Measurements from ENCODE around the gene IL18BP. TPM values are rescaled to one million over a fixed set of nuclear protein-coding genes. Genes with fewer than 3 reads are reported as not detected.

The IL18BP gene
- total RNA-seq, 1 donor from 2014 or later = 20.9 TPM

DNA sequence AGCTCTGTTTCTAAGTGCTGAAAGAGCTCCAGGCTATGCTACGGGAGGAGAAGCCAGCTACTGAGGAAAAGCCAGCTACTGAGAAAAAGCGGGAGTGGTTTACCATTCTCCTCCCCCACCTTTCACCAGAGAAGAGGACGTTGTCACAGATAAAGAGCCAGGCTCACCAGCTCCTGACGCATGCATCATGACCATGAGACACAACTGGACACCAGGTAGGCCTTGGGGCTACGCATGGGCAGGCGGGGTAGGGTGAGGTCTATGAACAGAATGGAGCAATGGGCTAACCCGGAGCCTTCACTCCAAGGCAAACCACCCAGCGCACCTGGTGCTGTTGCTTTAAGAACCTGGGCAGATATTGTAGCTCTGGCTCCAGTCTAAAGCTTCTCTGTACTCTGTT is 1.1 kb downstream of the IL18BP start:
- DNase-seq (ENCODE audit: low spot score in 2 of 2, unreplicated experiment in 2 of 2) = no peak
- Mint-ChIP-seq H3K27me3 (ENCODE audit: low read depth) (no peaks in the 10 kb centered on the region), H3K9me3 (no peaks in the 10 kb centered on the region), H3K4me1 (peaks cover 15% of the 10 kb centered on the region), H3K27ac (peak overlapping the region; percentile 40), H3K4me3 (no peak overlapping the region), H3K36me3 (peaks cover 12% of the 10 kb centered on the region)
- TF ChIP-seq, protein P1, sequence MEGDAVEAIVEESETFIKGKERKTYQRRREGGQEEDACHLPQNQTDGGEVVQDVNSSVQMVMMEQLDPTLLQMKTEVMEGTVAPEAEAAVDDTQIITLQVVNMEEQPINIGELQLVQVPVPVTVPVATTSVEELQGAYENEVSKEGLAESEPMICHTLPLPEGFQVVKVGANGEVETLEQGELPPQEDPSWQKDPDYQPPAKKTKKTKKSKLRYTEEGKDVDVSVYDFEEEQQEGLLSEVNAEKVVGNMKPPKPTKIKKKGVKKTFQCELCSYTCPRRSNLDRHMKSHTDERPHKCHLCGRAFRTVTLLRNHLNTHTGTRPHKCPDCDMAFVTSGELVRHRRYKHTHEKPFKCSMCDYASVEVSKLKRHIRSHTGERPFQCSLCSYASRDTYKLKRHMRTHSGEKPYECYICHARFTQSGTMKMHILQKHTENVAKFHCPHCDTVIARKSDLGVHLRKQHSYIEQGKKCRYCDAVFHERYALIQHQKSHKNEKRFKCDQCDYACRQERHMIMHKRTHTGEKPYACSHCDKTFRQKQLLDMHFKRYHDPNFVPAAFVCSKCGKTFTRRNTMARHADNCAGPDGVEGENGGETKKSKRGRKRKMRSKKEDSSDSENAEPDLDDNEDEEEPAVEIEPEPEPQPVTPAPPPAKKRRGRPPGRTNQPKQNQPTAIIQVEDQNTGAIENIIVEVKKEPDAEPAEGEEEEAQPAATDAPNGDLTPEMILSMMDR (IDR thresholded peaks at IDR 0.05; ENCODE audit: unreplicated experiment) = no peak

GRCh38 chr11:72000202-72000867 is 1.6 kb downstream of the IL18BP start:
- Mint-ChIP-seq H3K36me3 (peaks cover 12% of the 10 kb centered on the region), H3K4me1 (peaks cover 15% of the 10 kb centered on the region), H3K27me3 (ENCODE audit: low read depth) (no peaks in the 10 kb centered on the region), H3K9me3 (no peaks in the 10 kb centered on the region), H3K4me3 (no peak overlapping the region), H3K27ac (no peak overlapping the region)
- TF ChIP-seq, protein P1 (IDR thresholded peaks at IDR 0.05; ENCODE audit: unreplicated experiment) = no peak
- DNase-seq (ENCODE audit: low spot score in 2 of 2, unreplicated experiment in 2 of 2) = no peak

DNA sequence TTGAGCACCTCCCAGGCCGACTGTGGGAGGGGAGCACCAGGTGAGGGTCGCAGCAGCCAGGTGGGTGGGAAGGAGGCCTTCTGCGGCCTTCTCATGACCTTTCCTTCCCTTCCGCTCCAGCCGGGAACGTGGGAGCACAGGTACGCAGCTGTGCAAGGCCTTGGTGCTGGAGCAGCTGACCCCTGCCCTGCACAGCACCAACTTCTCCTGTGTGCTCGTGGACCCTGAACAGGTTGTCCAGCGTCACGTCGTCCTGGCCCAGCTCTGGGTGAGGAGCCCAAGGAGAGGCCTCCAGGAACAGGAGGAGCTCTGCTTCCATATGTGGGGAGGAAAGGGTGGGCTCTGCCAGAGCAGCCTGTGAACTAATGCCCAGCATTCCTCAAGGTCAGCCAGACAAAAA is 2.6 kb downstream of the IL18BP start:
- Mint-ChIP-seq H3K36me3 (peaks cover 11% of the 10 kb centered on the region), H3K4me1 (peaks cover 15% of the 10 kb centered on the region), H3K9me3 (no peaks in the 10 kb centered on the region), H3K27ac (no peak overlapping the region), H3K4me3 (no peak overlapping the region), H3K27me3 (ENCODE audit: low read depth) (no peaks in the 10 kb centered on the region)
- no peak for DNase-seq (ENCODE audit: low spot score in 2 of 2, unreplicated experiment in 2 of 2)
- TF ChIP-seq, protein P1 (IDR thresholded peaks at IDR 0.05; ENCODE audit: unreplicated experiment) = no peak

GRCh38 chr11:72001834-72002591 is 3.3 kb downstream of the IL18BP start:
- Mint-ChIP-seq H3K27me3 (ENCODE audit: low read depth) (no peaks in the 10 kb centered on the region), H3K27ac (peak overlapping the region; percentile 71), H3K9me3 (no peaks in the 10 kb centered on the region), H3K4me1 (peaks cover 15% of the 10 kb centered on the region), H3K4me3 (no peak overlapping the region), H3K36me3 (peaks cover 9% of the 10 kb centered on the region)
- DNase-seq (ENCODE audit: low spot score in 2 of 2, unreplicated experiment in 2 of 2) = no peak
- TF ChIP-seq, protein P1 (IDR thresholded peaks at IDR 0.05; ENCODE audit: unreplicated experiment) = no peak

DNA sequence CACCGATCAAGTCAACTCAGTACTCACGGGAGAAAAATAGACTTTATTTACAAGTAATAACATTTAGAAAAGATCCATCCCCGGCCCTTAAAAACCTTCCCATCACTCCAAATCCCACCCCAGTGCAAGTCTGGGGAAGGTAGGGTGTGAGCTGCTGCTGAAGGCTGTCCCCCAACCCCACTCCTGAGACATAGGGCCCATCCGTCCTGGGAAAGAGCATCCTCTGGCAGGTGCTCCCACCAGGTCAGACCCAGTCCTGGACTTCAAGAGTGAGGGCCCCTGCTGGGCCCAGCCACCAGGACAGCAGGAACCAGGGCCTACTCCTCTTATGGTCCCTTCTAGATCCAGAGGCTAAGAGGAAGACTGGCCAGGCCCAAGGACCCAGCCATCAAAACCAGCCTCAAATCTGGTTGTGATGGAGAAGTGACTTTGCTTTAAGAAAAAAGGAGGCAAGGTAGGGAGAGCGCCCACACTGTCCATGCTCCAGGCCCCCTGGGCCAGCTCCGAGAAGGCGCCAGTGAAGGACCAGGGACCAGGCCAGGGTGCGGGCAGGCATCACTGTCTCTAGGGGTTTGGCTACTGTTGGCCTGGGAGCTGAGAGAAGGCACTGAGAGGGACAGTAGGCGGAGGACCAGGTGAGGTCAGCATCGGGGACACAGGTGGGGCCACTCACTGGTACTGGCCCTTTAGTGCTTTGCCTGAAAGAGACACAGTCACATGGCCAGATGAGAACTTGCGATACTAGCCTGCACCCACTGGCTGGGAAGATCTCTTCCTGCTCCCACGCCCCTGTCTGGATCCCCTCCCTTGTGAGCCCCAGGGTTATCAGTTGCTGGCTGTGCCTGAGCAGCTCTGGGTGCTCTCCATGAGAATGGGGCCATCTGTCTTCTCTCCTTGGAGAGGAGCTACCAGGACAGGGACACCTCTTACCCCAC is 4.4 kb downstream of the IL18BP start:
- TF ChIP-seq, protein P1 (IDR thresholded peaks at IDR 0.05; ENCODE audit: unreplicated experiment) = no peak

More for the DNA sequence above, 4.4 kb downstream of the IL18BP start:
- no peak for DNase-seq (ENCODE audit: low spot score in 2 of 2, unreplicated experiment in 2 of 2)
- H3K27ac Mint-ChIP-seq = peak overlapping the region; percentile 71
- H3K27me3 Mint-ChIP-seq (ENCODE audit: low read depth) = no peaks in the 10 kb centered on the region
- H3K4me1 Mint-ChIP-seq = peaks cover 15% of the 10 kb centered on the region
- H3K36me3 Mint-ChIP-seq = peaks cover 17% of the 10 kb centered on the region
- H3K4me3 Mint-ChIP-seq = no peak overlapping the region
- no peaks in the 10 kb centered on the region for H3K9me3 Mint-ChIP-seq

Data from mesothelial cell of epicardium (in vitro differentiated cells).